Muscle layer of duodenum (tissue), 2 donors: ENCODE results near the gene OGFOD3.
"Not testable (repeated sequence)": the region's sequence is repeated elsewhere in the genome, so short reads cannot be mapped to it uniquely, and the experiment has no call there.

Experiments
- H3K27ac ChIP-seq: one replicate; pipeline ENCODE4 v1.7.0; 2013; ENCODE audit warnings: mild to moderate bottlenecking, low read length
- H3K27me3 ChIP-seq: one replicate; pipeline ENCODE4 v1.7.0; 2013; ENCODE audit warnings: low read depth, mild to moderate bottlenecking, control low read depth, low read length
- H3K36me3 ChIP-seq, 2 donors: one replicate each; pipeline ENCODE4 v1.7.0; 2013; ENCODE audit warnings: low read length in 2 of 2, control low read depth in 1 of 2, mild to moderate bottlenecking in 1 of 2; ENCODE audit not compliant: insufficient read depth in 2 of 2, control insufficient read depth in 1 of 2
- H3K4me1 ChIP-seq, 2 donors: one replicate each; pipeline ENCODE4 v1.7.0; 2013; ENCODE audit warnings: low read length in 2 of 2, mild to moderate bottlenecking in 2 of 2, control low read depth in 1 of 2, moderate library complexity in 1 of 2; ENCODE audit not compliant: insufficient read depth in 2 of 2, control insufficient read depth in 1 of 2
- H3K4me3 ChIP-seq, 2 donors: one replicate each; pipeline ENCODE4 v1.7.0; 2013; ENCODE audit warnings: low read length in 2 of 2, low read depth in 1 of 2, mild to moderate bottlenecking in 1 of 2
- H3K9me3 ChIP-seq, 2 donors: one replicate each; pipeline ENCODE4 v1.7.0; 2013; ENCODE audit warnings: low read length in 2 of 2, control low read depth in 1 of 2, mild to moderate bottlenecking in 1 of 2; ENCODE audit not compliant: control insufficient read depth in 1 of 2
- donor health status: healthy.

OGFOD3 gene

GRCh38 chr17:82384051-82384729, 34.2 kb downstream of the OGFOD3 start:
- H3K27ac ChIP-seq, result no peak overlapping the region
- H3K9me3 ChIP-seq, result no peaks in the 10 kb centered on the region
- no peak overlapping the region for H3K4me3 ChIP-seq
- H3K36me3 ChIP-seq, result no peaks in the 10 kb centered on the region
- H3K27me3 ChIP-seq, result peaks cover 10% of the 10 kb centered on the region
- H3K4me1 ChIP-seq, result peaks cover 0 to 33% of the 10 kb centered on the region in 2 donors

GRCh38 chr17:82383411-82383810, 35.0 kb downstream of the OGFOD3 start:
- Histone ChIP-seq H3K4me1 (peaks cover 0 to 33% of the 10 kb centered on the region in 2 donors), H3K27me3 (peaks cover 14% of the 10 kb centered on the region), H3K36me3 (no peaks in the 10 kb centered on the region), H3K4me3 (no peak overlapping the region), H3K9me3 (no peaks in the 10 kb centered on the region), H3K27ac (no peak overlapping the region)

DNA sequence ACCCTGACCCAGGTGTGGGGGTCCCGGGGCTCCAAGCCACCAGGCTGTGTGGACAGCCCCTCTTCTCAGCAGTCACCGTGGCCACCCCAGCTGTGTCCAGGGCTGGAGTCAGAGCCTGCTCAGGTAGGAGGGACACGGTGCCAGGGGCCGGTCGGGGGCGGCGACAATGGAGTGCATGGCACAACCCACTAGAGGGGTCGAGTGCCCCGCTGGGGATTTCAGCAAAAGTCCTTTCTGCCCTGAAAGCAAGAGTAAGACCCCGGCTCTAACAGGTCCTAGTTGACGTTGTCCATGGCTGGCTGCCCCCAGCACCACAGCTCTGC, 35.5 kb downstream of the OGFOD3 start:
- Histone ChIP-seq H3K36me3 (no peaks in the 10 kb centered on the region), H3K27me3 (peaks cover 14% of the 10 kb centered on the region), H3K27ac (no peak overlapping the region), H3K9me3 (no peaks in the 10 kb centered on the region), H3K4me1 (peaks cover 0 to 33% of the 10 kb centered on the region in 2 donors), H3K4me3 (no peak overlapping the region)

GRCh38 chr17:82382220-82382932, 36.0 kb downstream of the OGFOD3 start:
- not testable (repeated sequence) for H3K4me3 ChIP-seq, H3K9me3 ChIP-seq, H3K27ac ChIP-seq, H3K36me3 ChIP-seq
- peaks cover 10% of the 10 kb centered on the region for H3K27me3 ChIP-seq
- peaks cover 0 to 31% of the 10 kb centered on the region in 2 donors for H3K4me1 ChIP-seq

- not testable (repeated sequence) for H3K4me3 ChIP-seq, H3K27ac ChIP-seq
These were observed 36.7 kb downstream of the OGFOD3 start for GRCh38 chr17:82381703-82382009.

DNA sequence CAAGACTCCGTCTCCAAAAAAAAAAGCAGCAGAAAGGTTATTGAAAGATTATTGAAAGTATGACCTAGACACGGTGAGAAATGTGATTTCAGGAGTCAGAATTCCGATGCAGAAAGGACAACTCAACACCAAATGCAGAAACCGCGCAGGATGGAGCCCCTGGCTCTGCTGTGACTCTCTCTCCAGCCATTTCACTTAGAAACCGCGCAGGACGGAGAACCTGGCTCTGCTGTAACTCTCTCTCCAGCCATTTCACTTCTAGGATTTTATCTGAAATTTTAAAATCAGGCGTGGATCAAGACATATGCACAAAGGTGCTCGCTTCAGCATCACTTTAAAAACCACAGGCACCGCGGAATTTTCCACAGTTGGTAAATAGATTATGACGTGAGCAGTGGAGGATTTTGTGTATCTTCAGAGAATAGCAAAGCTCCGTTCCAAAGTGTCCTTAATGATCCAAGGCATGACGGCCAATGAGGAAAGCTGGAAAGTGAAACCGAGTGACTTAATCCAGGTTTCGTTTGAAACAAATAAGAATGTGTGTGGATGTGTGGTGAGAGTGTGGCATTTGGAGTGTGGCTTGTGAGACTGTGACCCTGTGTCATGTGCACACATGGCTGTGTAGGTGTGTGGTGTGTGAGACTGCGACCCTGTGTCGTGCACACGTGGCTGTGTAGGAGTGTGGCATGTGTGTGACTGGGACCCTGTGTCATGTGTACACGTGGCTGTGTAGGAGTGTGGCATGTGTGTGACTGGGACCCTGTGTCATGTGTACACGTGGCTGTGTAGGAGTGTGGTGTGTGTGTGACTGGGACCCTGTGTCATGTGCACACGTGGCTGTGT, 37.3 kb downstream of the OGFOD3 start:
- Histone ChIP-seq H3K27me3 (peaks cover 8% of the 10 kb centered on the region), H3K27ac (no peak overlapping the region), H3K4me1 (peaks cover 0 to 20% of the 10 kb centered on the region in 2 donors), H3K9me3 (no peaks in the 10 kb centered on the region), H3K4me3 (peak overlapping the region in 1 of 2 donors; percentile 41), H3K36me3 (no peaks in the 10 kb centered on the region)

More at GRCh38 chr17:82381703-82382009, 36.7 kb downstream of the OGFOD3 start:
- not testable (repeated sequence) for H3K36me3 ChIP-seq, H3K27me3 ChIP-seq, H3K9me3 ChIP-seq
- peaks cover 0 to 24% of the 10 kb centered on the region in 2 donors for H3K4me1 ChIP-seq

GRCh38 chr17:82378741-82379021, 39.7 kb downstream of the OGFOD3 start:
- Histone ChIP-seq H3K27me3 (peaks cover 28% of the 10 kb centered on the region), H3K27ac (no peak overlapping the region), H3K4me1 (peaks cover 0 to 3% of the 10 kb centered on the region in 2 donors), H3K9me3 (no peaks in the 10 kb centered on the region), H3K4me3 (no peak overlapping the region), H3K36me3 (no peaks in the 10 kb centered on the region)

DNA sequence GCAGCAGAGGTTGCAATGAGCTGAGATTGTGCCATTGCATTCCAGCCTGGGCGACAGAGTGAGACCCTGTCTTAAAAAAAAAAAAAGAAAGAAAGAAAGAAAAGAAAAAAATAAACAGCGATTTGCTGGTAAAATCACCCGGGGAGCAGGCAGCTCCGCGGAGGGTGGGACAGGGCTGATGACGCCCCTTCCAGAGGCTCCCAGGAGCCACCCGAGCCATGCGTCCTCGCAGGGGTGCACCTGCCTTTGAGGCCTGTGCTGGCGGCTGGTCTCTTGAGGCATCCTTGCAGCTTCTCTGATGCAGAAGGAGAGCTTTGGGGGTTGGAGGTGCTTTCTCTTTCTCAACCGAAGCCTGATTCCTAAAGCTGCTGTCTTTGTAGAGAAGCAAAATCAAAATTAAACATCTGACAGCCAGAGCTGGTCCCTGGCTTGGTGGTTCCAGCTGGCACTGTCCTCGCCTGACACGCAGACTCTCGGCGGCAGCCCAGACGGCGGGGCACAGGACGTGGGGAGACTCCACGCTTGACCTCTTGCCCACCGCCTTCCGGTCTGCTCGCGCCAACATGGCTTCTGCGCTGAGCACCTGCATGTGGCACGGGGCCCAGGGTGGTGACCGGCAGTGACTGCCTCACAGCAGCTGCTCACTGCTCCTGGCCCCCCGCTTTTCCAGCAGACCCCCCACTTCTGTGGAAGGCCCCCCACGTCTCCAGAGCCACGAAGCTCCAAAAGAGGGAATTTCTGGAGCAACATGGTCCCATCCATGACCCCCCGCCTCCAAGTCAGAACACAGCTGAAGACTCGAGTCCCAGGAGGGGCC, 40.3 kb downstream of the OGFOD3 start:
- no peaks in the 10 kb centered on the region for H3K36me3 ChIP-seq
- peaks cover 28% of the 10 kb centered on the region for H3K27me3 ChIP-seq

GRCh38 chr17:82377294-82377693, 41.1 kb downstream of the OGFOD3 start:
- not testable (repeated sequence) for H3K9me3 ChIP-seq, H3K4me1 ChIP-seq, H3K4me3 ChIP-seq, H3K27ac ChIP-seq, H3K36me3 ChIP-seq
- H3K27me3 ChIP-seq, result peaks cover 32% of the 10 kb centered on the region

More for the DNA sequence above, 40.3 kb downstream of the OGFOD3 start:
- no peaks in the 10 kb centered on the region for H3K9me3 ChIP-seq
- H3K4me3 ChIP-seq, result no peak overlapping the region
- no peaks in the 10 kb centered on the region for H3K4me1 ChIP-seq
- H3K27ac ChIP-seq, result no peak overlapping the region

GRCh38 chr17:82376042-82376730, 42.2 kb downstream of the OGFOD3 start:
- Histone ChIP-seq H3K27ac (no peak overlapping the region), H3K4me1 (peaks cover 0 to 14% of the 10 kb centered on the region in 2 donors), H3K27me3 (peaks cover 34% of the 10 kb centered on the region), H3K9me3 (no peaks in the 10 kb centered on the region), H3K4me3 (no peak overlapping the region), H3K36me3 (no peaks in the 10 kb centered on the region)
